ENCODE results near the gene SPATA9.
"Not testable (repeated sequence)": the region's sequence is repeated elsewhere in the genome, so short reads cannot be mapped to it uniquely, and the experiment has no call there.

Gene SPATA9

GRCh38 chr5:95672641-95673040 is 10.2 kb downstream of the SPATA9 start:
- DNase-seq = no peak

GRCh38 chr5:95671826-95672225 is 11.0 kb downstream of the SPATA9 start:
- peak; percentile 32 for DNase-seq

- DNase-seq = no peak
Measured at GRCh38 chr5:95670568-95670967, 12.2 kb downstream of the SPATA9 start.

- DNase-seq = no peak
Measured at GRCh38 chr5:95669985-95670384, 12.8 kb downstream of the SPATA9 start.

- DNase-seq = no peak
Measured at GRCh38 chr5:95669540-95669939, 13.3 kb downstream of the SPATA9 start.

GRCh38 chr5:95668728-95669127 is 14.1 kb downstream of the SPATA9 start:
- DNase-seq = peak; percentile 4

GRCh38 chr5:95668216-95668615 is 14.6 kb downstream of the SPATA9 start:
- DNase-seq = no peak

- DNase-seq = no peak
Measured at GRCh38 chr5:95667678-95668077, 15.1 kb downstream of the SPATA9 start.

GRCh38 chr5:95667061-95667618 is 15.7 kb downstream of the SPATA9 start:
- DNase-seq = peak; percentile 13

- peak; percentile 5 for DNase-seq
Measured at GRCh38 chr5:95664204-95664786, 18.5 kb downstream of the SPATA9 start.

- no peak for DNase-seq
Measured at GRCh38 chr5:95662946-95663345, 19.8 kb downstream of the SPATA9 start.

- no peak for DNase-seq
Measured at GRCh38 chr5:95660060-95660459, 22.7 kb downstream of the SPATA9 start.

GRCh38 chr5:95655575-95655974 is 27.2 kb downstream of the SPATA9 start:
- no peak for DNase-seq

- DNase-seq = no peak
Measured at GRCh38 chr5:95654196-95654595, 28.6 kb downstream of the SPATA9 start.

GRCh38 chr5:95652849-95653248 is 29.9 kb downstream of the SPATA9 start:
- no peak for DNase-seq

GRCh38 chr5:95649842-95650620 is 32.8 kb downstream of the SPATA9 start:
- no peak for DNase-seq

- DNase-seq = no peak
Measured at GRCh38 chr5:95649274-95649673, 33.5 kb downstream of the SPATA9 start.

- no peak for DNase-seq
Measured at GRCh38 chr5:95647886-95648860, 34.6 kb downstream of the SPATA9 start.

GRCh38 chr5:95646569-95647431 is 36.0 kb downstream of the SPATA9 start, which contains the start of gene RFESD:
TSS of gene RFESD (plus strand) at chr5:95646777. CDS start at chr5:95652272, 5,495 bp downstream.
- peak; percentile 95 for DNase-seq

- not testable (repeated sequence) for DNase-seq
Measured at GRCh38 chr5:95646226-95646568, 36.6 kb downstream of the SPATA9 start.

- DNase-seq = peak; percentile 42
Measured at GRCh38 chr5:95644351-95645042, 38.3 kb downstream of the SPATA9 start.

Measured in GDM1 (cell line).